ENCODE data around the gene NAA16.

NAA16 gene

GRCh38 chr13:41313117-41313516 lies 2.0 kb downstream of the NAA16 start:
- in situ Hi-C loops (cut with HindIII; ENCODE audit: low sequenced_read_pairs), result no loop called here
- TF ChIP-seq CTCF (IDR thresholded peaks at IDR 0.05; ENCODE audit: low read depth, low read length, missing control alignments), result no peak
- peak overlapping the region; percentile 80 for H3K4me3 ChIP-seq (ENCODE audit: low read depth, low read length)
- no peak for DNase-seq (ENCODE audit: low read depth)

- DNase-seq (ENCODE audit: low read depth), result no peak
- H3K4me3 ChIP-seq (ENCODE audit: low read depth, low read length), result no peak overlapping the region
- in situ Hi-C loops (cut with HindIII; ENCODE audit: low sequenced_read_pairs), result no loop called here
- TF ChIP-seq CTCF (IDR thresholded peaks at IDR 0.05; ENCODE audit: low read depth, low read length, missing control alignments), result no peak
Observed at GRCh38 chr13:41313659-41314197, 2.7 kb downstream of the NAA16 start.

DNA sequence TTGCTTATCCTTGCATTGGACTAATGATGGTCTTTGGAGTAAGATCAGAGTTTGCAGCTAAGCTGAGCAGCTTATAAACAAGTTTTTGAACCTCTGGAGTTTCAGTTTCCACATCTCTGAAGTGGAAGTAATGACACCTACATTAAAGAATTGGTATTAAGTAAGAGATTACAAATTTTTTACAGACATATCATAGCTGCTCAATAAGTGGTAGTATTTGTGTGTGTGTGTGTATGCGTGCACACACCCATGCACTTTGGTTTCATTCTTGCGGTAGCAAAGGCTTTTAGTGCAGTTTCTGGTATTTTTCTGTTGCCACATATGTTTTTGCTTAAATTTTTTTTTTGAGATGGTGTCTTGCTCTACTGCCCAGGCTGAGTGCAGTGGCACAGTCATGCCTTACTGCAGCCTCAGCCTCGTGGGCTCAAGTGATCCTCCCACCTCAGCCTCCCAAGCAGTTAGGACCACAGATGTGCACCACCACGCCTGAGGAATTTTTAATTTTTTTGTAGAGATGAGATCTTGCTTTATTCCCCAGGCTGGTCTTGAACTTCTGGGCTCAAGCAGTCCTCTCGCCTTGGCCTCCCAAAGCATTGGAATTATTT lies 4.5 kb downstream of the NAA16 start:
- in situ Hi-C loops (cut with HindIII; ENCODE audit: low sequenced_read_pairs), result loop anchor here (5.0 kb wide), 1 partner anchor 57 kb away; no protein-coding TSS in a partner anchor
- H3K4me3 ChIP-seq (ENCODE audit: low read depth, low read length), result no peak overlapping the region
- TF ChIP-seq CTCF (IDR thresholded peaks at IDR 0.05; ENCODE audit: low read depth, low read length, missing control alignments), result no peak
- DNase-seq (ENCODE audit: low read depth), result no peak

DNA sequence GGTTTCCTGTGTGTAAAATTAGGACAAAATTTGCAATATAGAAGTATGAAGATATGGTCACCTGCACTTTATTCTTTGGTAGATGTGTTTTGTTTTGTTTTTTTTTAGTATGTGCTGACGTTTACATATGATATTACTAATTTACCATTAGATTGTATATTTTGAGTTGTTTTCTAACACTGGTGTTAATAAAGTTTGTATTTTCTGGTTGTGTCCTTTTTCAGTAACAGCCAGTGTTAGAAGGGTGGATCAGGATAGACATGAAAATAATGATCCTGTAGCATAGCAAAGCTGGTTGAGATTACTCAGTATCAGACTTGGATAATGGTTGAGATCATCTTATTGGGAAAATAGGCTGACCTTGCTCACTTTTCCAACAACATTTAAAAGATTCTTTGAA lies 6.2 kb downstream of the NAA16 start:
- no peak for DNase-seq (ENCODE audit: low read depth)
- no peak overlapping the region for H3K4me3 ChIP-seq (ENCODE audit: low read depth, low read length)
- TF ChIP-seq CTCF (IDR thresholded peaks at IDR 0.05; ENCODE audit: low read depth, low read length, missing control alignments), result no peak
- in situ Hi-C loops (cut with HindIII; ENCODE audit: low sequenced_read_pairs), result loop anchor here (5.0 kb wide), 1 partner anchor 55 kb away; no protein-coding TSS in a partner anchor

GRCh38 chr13:41325752-41326151 lies 14.7 kb downstream of the NAA16 start:
- H3K4me3 ChIP-seq (ENCODE audit: low read depth, low read length), result no peak overlapping the region
- DNase-seq (ENCODE audit: low read depth), result no peak
- no peak for TF ChIP-seq CTCF (IDR thresholded peaks at IDR 0.05; ENCODE audit: low read depth, low read length, missing control alignments)
- in situ Hi-C loops (cut with HindIII; ENCODE audit: low sequenced_read_pairs), result no loop called here

- in situ Hi-C loops (cut with HindIII; ENCODE audit: low sequenced_read_pairs), result no loop called here
- TF ChIP-seq CTCF (IDR thresholded peaks at IDR 0.05; ENCODE audit: low read depth, low read length, missing control alignments), result no peak
- H3K4me3 ChIP-seq (ENCODE audit: low read depth, low read length), result no peak overlapping the region
- no peak for DNase-seq (ENCODE audit: low read depth)
Observed at GRCh38 chr13:41326661-41327060, 15.6 kb downstream of the NAA16 start.

Data from astrocyte of the cerebellum (primary cell).